ENCODE results near the gene KCNJ8.
A peak's percentile ranks its signal among the peaks of the same experiment; 100 is the strongest.
"Not testable (repeated sequence)": the region's sequence is repeated elsewhere in the genome, so short reads cannot be mapped to it uniquely, and the experiment has no call there.

Gene KCNJ8

DNA sequence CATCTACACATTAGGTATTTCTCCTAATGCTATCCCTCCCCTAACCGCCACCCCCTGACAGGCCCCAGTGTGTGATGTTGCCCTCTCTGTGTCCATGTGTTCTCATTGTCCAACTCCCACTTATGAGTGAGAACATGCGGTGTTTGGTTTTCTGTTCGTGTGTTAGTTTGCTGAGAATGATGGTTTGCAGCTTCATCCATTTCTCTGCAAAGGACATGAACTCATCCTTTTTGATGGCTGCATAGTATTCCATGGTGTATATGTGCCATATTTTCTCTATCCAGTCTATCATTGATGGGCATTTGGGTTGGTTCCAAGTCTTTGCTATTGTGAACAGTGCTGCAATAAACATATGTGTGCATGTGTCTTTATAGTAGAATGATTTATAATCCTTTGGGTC, 8.2 kb upstream of the KCNJ8 start:
- not testable (repeated sequence) for DNase-seq

DNA sequence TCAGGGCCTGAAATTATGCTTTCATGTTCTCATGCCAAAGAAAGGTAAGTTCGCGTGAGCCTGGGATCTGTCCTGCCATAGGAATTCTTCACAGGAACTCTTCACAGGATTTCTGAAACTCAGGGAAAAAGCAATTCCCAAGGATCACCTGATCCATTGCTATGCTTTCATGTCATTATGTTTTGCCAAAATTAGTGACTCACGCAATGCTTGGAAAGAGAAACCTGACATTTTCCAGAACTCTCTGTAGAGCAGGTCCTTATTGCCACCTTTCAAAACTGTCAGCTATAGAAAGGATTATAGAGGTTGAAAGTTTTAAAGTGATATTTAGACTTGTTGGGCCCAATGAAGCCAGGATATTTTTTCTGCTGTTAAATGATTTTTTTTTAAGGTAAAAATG, 6.3 kb upstream of the KCNJ8 start:
- no peak for DNase-seq

DNA sequence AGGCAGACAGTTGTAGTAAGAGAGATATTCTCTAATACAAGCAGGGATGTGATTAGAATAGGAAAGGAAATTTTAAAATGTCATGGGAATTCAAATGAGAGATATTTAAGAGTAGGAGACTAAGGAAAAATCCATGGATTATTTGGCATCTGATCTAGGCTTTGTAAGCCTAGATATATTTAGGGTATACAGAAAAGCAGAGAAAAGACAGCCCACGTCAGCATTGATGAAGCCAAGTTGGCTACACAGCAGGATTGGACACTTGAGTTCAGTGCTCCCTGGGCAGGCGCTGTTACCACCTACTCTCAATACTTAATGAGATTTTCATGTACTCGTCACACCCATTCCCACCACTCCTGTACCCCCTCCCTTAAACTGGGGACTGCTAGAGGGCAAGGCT, 1.7 kb upstream of the KCNJ8 start:
- no peak for DNase-seq

DNA sequence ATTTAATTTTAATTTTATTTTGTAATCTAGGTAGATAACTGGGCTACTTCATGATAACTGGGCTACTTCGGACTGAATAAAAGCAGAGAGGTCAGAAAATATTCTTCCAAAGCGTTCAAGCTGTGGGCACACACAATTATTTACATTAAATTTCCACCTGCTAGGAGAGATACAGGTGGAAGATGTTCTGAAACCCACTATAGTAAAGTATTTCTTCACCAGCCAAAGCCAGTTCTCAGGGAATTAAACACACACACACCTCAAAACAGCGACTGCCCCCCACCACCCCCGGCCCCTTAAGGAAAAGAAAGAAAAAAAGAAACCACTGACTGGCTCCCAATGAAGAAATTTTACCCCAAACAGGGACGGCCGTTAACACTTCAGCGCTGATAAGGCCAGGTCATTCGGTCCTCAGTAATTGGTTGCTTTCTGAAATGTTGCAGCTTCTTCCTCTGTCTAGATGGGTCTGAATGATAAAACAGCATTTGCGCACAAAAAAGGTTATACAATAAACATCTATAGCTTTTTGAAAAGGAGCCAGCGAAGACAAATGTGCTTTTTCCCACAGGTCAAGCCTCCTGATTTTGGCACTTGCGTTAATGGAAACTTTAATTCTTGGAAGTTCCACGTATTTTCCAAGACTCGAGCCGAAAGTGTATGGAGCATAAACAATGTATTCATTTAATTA, 771 bp upstream of the KCNJ8 start:
- DNase-seq: peak; percentile 37

DNA sequence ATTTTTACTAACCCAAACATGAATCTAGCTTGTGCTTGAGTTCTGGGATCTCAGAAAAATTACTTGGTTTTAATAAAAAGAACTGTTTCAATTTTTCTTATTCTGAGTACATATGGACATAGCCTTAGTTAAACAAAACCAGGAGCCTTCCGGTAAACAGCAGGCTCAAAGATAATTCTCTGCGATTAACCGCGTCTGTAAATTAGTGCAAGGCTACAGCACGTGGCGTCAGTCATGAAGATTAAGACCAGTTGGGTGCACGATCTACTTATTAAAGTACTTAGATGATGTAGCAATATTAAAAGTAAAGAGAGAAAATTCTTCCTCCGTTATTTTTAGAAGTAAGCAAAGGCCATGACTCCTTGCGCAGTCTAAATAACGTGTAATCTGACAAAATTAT, 700 bp downstream of the KCNJ8 start:
- no peak for DNase-seq

DNA sequence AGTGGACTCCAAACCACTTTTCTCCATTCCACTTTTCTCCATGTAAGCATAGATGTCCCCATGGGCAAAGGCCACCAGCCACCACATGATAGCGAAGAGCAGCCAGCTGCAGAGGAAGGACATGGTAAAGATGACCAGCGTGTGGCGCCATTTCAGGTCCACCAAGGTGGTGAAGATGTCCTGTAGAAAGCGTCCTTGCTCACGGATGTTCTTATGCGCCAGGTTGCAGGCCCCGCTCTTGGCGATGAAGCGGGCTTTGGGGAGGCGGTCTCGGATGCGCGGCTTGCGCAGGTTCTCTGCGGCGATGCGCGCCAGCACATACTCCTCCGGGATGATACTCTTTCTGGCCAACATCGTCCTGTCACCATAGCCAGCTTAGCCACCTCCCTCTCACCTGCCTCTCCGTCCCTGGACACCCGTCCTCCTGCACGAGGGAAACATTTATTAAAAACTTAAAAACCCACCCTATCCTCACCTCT, 1.2 kb downstream of the KCNJ8 start:
- peak; percentile 27 for DNase-seq

DNA sequence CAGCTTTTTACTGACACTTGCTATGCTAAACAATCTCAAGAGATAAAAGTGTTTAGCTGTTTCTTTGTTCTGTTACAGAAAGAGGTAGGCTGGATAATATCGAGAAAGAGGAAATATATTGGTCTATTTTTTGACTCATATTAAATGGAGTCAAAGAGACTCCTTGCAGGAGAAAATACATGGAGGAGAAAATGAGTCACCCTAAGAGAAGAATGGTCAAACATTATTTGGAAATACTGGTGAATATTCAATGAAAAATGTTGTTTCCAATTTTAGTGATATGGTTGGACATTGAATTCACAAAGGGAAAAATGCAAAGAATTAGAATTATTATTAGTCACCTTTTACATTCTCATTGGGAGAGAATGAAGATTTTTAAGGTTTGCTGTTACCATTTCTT, 3.2 kb downstream of the KCNJ8 start:
- DNase-seq: no peak

DNA sequence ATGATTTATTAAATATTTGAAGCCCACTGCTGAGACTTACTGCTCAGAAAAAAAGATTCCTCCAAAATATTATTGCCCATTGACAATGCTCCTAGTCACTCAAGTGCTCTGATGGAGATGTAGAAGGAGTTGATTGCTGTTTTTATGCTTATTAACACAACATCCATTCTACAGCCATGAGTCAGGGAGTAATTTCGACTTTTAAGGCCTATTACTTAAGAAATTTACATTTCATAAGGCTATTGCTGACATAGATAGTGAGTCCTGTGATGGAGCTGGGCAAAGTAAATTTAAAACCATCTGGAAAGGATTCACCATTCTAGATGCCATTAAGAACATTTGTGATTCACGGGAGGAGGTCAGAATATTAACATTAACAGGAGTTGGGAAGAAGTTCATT, 5.2 kb downstream of the KCNJ8 start:
- DNase-seq: no peak

DNA sequence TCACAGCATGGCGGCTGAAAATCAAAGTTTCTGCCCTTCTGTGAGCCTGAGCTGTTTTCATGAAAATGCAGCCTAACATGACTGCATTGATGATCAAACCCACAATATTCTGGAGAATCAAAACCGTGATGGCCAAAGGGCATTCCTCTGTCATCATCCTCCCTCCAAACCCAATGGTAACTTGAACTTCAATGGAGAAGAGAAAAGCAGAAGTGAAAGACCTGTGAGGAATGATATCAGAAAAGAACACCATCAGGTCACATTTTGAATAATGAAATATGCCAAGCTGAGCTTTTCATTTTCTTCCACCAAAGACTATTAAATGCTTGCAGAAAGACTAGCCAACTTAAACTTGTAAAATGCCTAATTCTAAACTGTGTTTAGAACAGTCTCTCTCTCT, 8.1 kb downstream of the KCNJ8 start:
- no peak for DNase-seq

DNA sequence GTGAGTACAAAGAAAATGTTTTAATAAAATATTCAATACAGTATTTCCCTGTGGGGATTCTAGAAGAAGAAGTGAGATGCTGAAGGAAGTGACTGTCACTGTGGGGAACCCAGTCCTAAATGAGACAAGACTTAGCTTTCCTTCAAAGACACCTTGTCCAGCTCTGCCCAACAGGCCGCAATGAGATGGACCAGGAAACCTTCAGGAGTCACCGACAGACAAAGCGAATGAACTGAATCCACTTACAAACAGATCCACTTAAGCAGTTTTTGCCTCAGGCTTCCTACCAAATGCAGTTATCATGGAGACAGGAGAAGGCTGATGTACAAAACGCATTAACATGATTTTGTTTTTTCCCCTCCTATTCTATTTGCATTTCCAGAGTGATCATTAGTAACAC, 9.6 kb downstream of the KCNJ8 start:
- no peak for DNase-seq

DNA sequence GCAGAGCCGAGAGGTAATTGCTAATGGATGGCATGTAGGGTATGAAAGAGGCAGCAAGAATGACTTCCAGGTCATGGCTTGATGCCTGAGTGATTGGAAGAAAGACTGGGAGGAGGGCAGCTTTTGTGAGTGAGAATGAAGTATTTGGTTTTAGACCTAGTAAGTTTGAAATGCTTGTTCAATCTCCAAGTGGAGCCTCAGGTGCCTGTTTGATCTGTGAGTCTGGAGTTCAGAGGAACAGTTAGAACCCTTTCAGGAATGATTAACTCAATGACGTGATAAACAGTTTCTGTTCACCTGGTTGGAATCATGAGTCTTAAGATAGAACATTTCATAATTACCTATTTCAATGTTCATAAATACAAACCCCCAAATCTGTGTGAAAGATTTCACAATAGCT, 10.4 kb downstream of the KCNJ8 start:
- no peak for DNase-seq

DNA sequence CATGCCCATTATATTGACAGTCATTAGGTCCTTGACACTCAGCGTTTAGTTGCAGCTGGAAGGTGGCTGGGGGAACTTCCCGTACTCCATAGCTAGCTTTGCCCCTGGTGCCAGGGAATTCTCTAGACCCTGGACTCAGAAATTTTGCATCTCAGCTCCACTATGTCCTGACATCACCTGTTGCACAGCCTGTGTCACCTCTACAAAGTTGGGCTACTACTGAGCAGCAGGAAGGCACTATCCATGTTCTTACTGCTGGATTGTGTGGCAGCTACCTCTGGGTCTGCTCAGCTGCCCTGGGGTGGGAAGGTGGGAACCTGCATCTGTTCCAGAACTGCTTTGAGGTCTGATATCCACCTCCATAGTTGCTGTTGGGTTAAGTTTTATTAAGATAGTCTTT, 11.0 kb downstream of the KCNJ8 start:
- no peak for DNase-seq

DNA sequence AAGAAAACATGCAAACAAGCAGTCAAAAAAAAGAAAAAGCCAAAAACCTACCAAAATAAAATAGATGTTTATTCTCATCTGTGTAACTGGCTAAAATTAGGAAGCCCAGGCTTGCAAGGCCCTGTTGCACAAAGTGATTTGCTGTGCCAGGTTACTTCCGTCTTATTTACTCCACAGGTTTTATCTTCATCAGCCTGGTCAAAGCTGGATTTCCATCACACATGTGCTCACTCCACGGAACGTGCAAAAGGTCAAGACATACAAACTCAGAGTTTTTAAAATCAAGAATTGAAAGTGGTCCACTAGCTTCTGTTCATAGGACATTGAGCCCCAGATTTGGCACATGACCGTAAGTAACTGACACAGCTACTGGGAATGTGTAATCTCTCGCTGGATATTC, 14.8 kb downstream of the KCNJ8 start:
- DNase-seq: no peak

DNA sequence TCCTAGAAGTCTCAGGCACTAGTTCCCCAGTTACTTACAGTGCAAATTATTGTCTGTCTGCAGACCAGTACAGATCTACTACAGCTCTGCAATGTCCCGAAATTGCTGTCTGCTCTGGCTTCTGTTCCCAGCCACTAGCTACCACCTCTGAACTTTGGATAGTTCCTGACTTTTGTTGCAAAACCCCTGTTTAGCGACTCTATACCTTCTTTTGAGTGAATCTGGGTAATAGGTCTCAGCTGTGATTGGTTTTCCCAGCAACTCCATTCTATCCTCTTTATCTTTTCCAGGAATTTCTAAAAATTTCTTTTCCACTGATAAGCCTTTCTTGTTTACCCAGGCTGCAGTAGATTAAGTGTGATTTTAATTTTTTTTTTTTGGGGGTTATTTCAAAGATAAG, 16.8 kb downstream of the KCNJ8 start:
- DNase-seq: no peak

DNA sequence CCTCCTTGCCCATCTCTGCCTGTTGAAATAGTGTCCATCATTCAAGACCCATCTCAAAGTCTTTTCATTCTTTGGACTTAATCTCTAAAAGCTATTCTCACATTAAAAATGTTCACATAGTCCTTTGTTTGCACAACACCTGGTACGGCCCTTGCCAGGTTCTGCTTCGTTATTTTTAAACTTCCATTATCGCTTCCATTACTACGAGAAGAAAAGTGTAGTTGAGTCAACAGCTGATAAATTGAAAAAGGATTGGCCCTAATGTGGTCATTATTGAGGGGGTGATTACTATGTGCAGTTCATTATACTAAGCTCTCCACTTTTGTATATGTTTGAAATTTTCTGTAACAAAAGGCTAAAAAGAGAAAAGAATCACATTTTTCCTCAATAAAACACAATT, 17.8 kb downstream of the KCNJ8 start:
- no peak for DNase-seq

DNA sequence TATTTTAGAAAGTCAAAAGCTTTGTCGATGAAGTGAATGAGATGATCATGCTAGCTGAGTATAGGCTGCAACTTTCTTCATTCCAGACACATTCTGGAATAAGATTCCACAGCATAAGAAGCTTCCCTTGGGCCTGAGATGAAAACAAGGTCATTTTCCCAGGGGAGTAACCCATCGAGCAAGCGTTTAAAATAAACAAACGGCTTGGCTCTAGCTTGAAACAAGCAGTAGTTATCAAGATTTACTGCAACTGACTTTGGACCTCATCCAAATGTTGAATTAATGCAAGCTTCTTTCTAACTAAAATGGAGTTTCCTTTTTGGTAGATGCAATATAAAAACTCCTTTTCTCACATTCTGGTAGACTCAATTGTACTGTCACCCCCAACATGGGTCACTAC, 23.0 kb downstream of the KCNJ8 start:
- DNase-seq: peak; percentile 8

DNA sequence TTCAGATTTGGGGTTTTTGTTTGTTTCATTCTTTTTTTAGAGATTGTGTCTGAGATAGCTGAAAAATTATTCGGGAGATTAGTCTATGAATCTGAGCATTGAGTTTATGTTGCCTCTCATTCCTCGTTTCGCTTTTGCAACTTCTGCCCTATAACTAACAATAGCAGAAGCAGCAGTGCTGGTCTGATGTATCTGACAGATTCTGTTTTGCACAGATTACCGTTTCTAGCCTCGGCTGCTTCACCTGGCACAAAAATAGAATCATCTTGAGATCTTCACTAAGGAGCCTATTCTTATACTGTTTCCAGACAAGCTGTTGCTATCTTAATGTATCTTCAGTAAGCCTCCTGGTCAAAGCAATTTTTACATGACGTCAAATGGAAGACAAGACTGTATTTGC, 29.2 kb downstream of the KCNJ8 start:
- no peak for DNase-seq

DNA sequence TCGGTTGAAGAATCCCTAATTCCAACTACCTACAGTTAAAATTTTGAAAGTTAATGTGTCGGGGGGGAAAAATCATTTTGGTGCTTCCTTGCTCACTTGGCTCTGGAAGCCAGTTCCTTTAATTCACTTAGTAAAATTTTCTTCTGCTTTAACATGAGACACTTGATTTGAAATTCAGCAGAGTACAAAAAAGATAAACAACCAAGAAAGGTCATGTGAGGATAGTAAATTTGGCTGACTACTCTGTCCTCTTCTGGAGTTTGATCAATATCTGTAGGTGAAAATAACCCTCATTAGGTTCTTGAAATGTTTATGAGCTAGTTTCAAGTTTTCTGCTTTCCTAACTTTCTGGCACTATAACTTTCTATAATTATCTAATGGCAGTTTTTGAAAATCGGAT, 43.4 kb downstream of the KCNJ8 start:
- DNase-seq: no peak

DNA sequence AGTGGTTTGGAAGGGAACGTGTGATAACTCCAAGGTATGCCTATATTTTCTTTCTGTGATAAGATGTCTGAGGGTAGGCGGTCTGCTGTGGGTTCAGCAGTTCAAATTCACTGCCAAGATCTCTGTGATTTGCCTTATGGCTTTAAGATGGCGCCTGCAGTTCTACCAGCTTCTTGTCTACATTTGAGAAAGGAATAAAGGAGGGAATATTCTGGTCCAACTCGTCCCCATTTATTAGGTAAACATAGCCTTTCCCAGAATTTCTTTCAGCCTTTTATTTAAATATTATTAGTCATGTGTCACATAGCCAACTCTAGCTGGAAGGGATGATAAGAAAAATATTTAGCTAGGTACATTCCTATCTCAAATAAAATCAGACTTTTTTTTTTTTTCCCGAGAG, 48.8 kb downstream of the KCNJ8 start:
- DNase-seq: no peak

DNA sequence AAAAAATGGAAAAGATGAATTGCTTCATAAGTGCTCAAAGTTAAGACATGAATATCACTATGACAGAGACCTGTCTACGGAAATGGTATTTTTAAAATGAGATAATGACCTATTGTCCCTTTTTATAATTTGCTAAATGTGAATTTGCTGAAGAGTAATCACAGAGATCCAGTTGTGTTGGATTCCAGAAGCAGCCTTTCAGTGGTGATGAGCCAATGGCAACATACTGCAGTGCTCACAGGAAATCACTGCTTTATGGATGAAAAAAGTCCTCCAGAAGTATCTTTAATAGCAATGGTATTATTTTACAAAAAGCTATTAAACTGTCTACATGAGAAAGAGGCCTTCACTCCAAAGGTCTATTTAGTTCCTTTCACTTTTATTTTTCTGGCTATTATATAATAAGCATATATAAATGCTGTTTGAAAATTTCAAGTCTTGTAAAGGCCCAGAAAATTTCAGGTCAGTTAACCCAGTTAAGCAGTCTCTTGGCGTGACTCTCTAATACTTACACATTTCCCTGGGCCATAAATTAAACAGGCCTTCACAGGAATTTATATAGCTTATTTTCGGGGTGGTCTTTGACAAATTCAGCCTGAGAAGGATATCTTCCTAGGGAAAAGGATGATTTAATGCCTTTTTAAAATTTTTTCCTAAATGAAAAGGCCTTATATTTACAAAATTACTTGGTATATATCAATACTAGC, 55.4 kb downstream of the KCNJ8 start:
- DNase-seq: no peak

DNA sequence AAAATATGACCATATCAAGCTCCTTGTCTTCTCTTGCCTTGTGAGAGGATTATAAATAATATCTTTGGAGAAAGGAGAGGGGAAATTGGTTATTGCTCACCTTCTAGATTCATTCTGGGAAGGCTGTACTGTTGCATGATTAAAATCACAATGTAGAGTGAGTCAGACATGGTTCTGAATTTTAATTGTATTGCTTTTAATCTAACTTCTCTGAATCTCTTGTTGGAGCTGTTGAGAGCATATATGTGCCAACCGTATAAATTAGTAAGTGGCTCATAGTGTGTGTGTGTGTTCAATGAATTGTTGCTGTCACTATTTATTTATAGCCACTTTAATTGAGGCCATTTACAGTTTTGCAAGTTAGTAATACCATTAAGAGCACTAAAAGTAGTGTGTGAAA, 56.1 kb downstream of the KCNJ8 start:
- DNase-seq: no peak

DNA sequence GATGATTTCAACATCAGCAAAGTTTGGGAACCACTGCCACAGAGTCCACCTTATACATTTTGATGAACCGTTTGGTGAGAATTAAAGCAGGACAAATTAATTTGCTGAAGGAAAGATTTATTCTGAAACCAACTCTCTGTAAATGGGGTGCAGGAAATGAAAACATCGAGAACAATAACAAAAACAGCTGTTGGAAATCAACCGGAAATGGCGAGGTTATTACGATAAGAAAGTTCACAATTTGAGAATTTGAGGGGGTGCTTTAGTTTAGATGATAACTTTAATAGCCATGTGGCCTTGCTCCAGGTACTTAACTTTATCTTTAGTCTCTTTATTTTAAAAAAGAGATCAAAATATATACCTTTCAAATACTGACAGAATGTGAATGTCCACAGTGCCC, 56.7 kb downstream of the KCNJ8 start:
- DNase-seq: no peak

DNA sequence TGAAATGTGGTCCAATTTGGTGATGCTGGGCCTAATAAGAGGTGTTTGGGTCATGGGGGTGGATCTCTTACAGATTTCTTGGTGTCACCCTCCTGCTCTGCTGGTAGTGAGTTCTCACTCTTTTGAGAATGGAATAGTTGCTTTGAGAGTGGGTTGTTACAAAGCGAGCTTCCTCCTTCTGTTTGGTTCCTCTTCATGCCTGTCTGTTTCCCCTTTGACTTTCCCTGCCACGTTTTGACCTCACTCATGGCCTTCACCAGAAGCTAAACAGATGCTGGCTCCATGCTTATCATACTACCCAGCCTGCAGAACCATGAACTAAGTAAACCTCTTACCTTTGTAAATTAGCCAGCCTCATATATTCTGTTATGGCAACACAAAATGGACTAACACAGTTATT, 59.1 kb downstream of the KCNJ8 start:
- peak; percentile 6 for DNase-seq
